ENCODE measurements around the gene PLEKHA7. TPM values are rescaled to one million over a fixed set of nuclear protein-coding genes. Genes with fewer than 3 reads are reported as not detected.
A peak's percentile ranks its signal among the peaks of the same experiment; 100 is the strongest.

The PLEKHA7 gene
- total RNA-seq, 1 experiment from 2014 or later, result 13.0 TPM

DNA sequence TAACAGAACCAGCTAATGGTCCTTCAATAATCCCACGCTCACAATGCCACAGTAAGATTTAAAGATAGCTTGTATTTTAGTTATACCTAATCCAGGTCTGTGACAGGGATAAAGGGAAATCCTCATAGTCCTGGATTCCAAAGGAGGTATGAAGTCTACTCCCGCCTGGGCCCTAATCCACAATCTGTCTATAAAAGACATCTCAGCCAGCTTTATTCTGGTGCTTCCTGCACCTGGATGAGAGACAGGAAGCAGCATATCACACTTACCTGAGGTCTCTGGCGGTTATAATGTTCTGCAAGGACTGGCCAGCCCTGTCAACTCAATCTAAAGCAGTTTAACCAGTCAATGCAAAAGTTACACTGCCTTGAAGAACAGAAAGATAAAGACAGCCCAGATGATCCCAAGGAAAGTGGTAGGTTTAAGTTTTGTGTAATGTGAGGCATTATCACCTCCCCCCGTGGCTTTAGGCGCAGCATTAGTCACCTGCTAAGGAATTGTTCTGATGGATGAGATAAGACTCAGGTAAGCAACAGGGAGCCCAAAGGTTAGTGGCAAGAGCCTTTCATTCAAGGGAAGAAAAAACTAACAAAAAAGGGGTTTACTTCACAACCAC, 57.6 kb downstream of the PLEKHA7 start:
- 0 out of 2 replicates have a peak, but pooled peaks cover 4% of the 10 kb centered on the region for H3K9me3 Mint-ChIP-seq
- ChIA-PET POLR2A (no interaction called here), CTCF (interaction anchor here (1.3 kb wide), 1 partner anchor 80 kb away, joined by 3 read pairs; no protein-coding TSS in a partner anchor)
- H3K27ac Mint-ChIP-seq, result no peak overlapping the region
- no peaks in the 10 kb centered on the region for H3K36me3 Mint-ChIP-seq
- peaks cover 42% of the 10 kb centered on the region for H3K4me1 Mint-ChIP-seq
- no peak for TF ChIP-seq MLX (CRISPR knock-in tag; IDR thresholded peaks at IDR 0.05)
- no peak for TF ChIP-seq ESRRA (CRISPR knock-in tag; IDR thresholded peaks at IDR 0.05; ENCODE audit: borderline replicate concordance)
- TF ChIP-seq, protein P1, sequence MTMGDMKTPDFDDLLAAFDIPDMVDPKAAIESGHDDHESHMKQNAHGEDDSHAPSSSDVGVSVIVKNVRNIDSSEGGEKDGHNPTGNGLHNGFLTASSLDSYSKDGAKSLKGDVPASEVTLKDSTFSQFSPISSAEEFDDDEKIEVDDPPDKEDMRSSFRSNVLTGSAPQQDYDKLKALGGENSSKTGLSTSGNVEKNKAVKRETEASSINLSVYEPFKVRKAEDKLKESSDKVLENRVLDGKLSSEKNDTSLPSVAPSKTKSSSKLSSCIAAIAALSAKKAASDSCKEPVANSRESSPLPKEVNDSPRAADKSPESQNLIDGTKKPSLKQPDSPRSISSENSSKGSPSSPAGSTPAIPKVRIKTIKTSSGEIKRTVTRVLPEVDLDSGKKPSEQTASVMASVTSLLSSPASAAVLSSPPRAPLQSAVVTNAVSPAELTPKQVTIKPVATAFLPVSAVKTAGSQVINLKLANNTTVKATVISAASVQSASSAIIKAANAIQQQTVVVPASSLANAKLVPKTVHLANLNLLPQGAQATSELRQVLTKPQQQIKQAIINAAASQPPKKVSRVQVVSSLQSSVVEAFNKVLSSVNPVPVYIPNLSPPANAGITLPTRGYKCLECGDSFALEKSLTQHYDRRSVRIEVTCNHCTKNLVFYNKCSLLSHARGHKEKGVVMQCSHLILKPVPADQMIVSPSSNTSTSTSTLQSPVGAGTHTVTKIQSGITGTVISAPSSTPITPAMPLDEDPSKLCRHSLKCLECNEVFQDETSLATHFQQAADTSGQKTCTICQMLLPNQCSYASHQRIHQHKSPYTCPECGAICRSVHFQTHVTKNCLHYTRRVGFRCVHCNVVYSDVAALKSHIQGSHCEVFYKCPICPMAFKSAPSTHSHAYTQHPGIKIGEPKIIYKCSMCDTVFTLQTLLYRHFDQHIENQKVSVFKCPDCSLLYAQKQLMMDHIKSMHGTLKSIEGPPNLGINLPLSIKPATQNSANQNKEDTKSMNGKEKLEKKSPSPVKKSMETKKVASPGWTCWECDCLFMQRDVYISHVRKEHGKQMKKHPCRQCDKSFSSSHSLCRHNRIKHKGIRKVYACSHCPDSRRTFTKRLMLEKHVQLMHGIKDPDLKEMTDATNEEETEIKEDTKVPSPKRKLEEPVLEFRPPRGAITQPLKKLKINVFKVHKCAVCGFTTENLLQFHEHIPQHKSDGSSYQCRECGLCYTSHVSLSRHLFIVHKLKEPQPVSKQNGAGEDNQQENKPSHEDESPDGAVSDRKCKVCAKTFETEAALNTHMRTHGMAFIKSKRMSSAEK (CRISPR knock-in tag; IDR thresholded peaks at IDR 0.05; ENCODE audit: borderline replicate concordance), result no peak
- TF ChIP-seq, protein P2, sequence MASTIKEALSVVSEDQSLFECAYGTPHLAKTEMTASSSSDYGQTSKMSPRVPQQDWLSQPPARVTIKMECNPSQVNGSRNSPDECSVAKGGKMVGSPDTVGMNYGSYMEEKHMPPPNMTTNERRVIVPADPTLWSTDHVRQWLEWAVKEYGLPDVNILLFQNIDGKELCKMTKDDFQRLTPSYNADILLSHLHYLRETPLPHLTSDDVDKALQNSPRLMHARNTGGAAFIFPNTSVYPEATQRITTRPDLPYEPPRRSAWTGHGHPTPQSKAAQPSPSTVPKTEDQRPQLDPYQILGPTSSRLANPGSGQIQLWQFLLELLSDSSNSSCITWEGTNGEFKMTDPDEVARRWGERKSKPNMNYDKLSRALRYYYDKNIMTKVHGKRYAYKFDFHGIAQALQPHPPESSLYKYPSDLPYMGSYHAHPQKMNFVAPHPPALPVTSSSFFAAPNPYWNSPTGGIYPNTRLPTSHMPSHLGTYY (CRISPR knock-in tag; IDR thresholded peaks at IDR 0.05), result no peak
- TF ChIP-seq ZNF416 (CRISPR knock-in tag; IDR thresholded peaks at IDR 0.05), result no peak
- no peak for TF ChIP-seq AFF4 (CRISPR knock-in tag; IDR thresholded peaks at IDR 0.05; ENCODE audit: borderline replicate concordance)
- TF ChIP-seq, protein P3, sequence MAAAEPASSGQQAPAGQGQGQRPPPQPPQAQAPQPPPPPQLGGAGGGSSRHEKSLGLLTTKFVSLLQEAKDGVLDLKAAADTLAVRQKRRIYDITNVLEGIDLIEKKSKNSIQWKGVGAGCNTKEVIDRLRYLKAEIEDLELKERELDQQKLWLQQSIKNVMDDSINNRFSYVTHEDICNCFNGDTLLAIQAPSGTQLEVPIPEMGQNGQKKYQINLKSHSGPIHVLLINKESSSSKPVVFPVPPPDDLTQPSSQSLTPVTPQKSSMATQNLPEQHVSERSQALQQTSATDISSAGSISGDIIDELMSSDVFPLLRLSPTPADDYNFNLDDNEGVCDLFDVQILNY (CRISPR knock-in tag; IDR thresholded peaks at IDR 0.05), result no peak
- TF ChIP-seq TP53 (CRISPR knock-in tag; IDR thresholded peaks at IDR 0.05), result no peak
- TF ChIP-seq OVOL2 (CRISPR knock-in tag; IDR thresholded peaks at IDR 0.05; ENCODE audit: borderline replicate concordance), result no peak
- H3K27me3 Mint-ChIP-seq (ENCODE audit: low read depth), result no peaks in the 10 kb centered on the region
- DNase-seq (ENCODE audit: low spot score) (no peak), ATAC-seq (peak; percentile 77)
- H3K4me3 Mint-ChIP-seq, result no peak overlapping the region

GRCh38 chr11:16953663-16954062, 60.6 kb downstream of the PLEKHA7 start:
- Mint-ChIP-seq H3K27ac (no peak overlapping the region), H3K27me3 (ENCODE audit: low read depth) (no peaks in the 10 kb centered on the region), H3K4me1 (peaks cover 34% of the 10 kb centered on the region), H3K4me3 (no peak overlapping the region), H3K9me3 (0 out of 2 replicates have a peak, but pooled peaks cover 4% of the 10 kb centered on the region), H3K36me3 (no peaks in the 10 kb centered on the region)
- CTCF ChIA-PET, result interaction anchor here (1.5 kb wide), 1 partner anchor 109 kb away, joined by 3 read pairs; no protein-coding TSS in a partner anchor
- DNase-seq (ENCODE audit: low spot score), result no peak
- TF ChIP-seq, protein P4, sequence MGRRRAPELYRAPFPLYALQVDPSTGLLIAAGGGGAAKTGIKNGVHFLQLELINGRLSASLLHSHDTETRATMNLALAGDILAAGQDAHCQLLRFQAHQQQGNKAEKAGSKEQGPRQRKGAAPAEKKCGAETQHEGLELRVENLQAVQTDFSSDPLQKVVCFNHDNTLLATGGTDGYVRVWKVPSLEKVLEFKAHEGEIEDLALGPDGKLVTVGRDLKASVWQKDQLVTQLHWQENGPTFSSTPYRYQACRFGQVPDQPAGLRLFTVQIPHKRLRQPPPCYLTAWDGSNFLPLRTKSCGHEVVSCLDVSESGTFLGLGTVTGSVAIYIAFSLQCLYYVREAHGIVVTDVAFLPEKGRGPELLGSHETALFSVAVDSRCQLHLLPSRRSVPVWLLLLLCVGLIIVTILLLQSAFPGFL (CRISPR knock-in tag; IDR thresholded peaks at IDR 0.05; ENCODE audit: borderline replicate concordance), result no peak
- TF ChIP-seq, protein P5, sequence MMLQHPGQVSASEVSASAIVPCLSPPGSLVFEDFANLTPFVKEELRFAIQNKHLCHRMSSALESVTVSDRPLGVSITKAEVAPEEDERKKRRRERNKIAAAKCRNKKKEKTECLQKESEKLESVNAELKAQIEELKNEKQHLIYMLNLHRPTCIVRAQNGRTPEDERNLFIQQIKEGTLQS (CRISPR knock-in tag; conservative IDR thresholded peaks at IDR 0.05), result no peak
- no peak for TF ChIP-seq CREB1 (CRISPR knock-in tag; IDR thresholded peaks at IDR 0.05)
- TF ChIP-seq, protein P3 (CRISPR knock-in tag; IDR thresholded peaks at IDR 0.05), result no peak
- POLR2A ChIA-PET, result no interaction called here
- no peak for ATAC-seq

All from WTC11 (cell line).